ENCODE measurements around the gene ATP5IF1.

GRCh38 chr1:28190337-28190979 is 45.5 kb upstream of the ATP5IF1 start:
- TF ChIP-seq REST (IDR thresholded peaks at IDR 0.05; ENCODE audit: insufficient read depth in 1 of 2, low read depth in 2 of 2, low read length in 2 of 2), result no peak
- TF ChIP-seq POLR2AphosphoS5 (IDR thresholded peaks at IDR 0.05; ENCODE audit: low read depth, low read length), result no peak
